ENCODE results near the gene LPIN2. TPM values are rescaled to one million over a fixed set of nuclear protein-coding genes. Genes with fewer than 3 reads are reported as not detected.

Gene LPIN2
- total and polyA plus RNA-seq, 2 of the 13 experiments (the other 11 are each of a cell fraction or from before 2014, with no cell fraction given), result 46.0 to 119 TPM

- TF ChIP-seq HCFC1 (IDR thresholded peaks at IDR 0.05; ENCODE audit: low read depth, low read length) (no peak), THRA (CRISPR knock-in tag; IDR thresholded peaks at IDR 0.05; ENCODE audit: borderline replicate concordance) (peak; percentile 95), FOXC1 (CRISPR knock-in tag; IDR thresholded peaks at IDR 0.05; ENCODE audit: borderline replicate concordance) (no peak), ZFY (CRISPR knock-in tag; IDR thresholded peaks at IDR 0.05) (0 out of 2 replicates have a peak, but pooled peaks have one; percentile 22), NFE2L2 (IDR thresholded peaks at IDR 0.05; ENCODE audit: low read length) (no peak), SMAD3 (CRISPR knock-in tag; IDR thresholded peaks at IDR 0.05) (peak; percentile 76; the same call in 1 of the 2 replicates), FOXK2 (IDR thresholded peaks at IDR 0.05) (peak; percentile 40; the same call in 1 of the 2 replicates), ZGPAT (CRISPR knock-in tag; IDR thresholded peaks at IDR 0.05) (peak; percentile 95), ZNF264 (CRISPR knock-in tag; IDR thresholded peaks at IDR 0.05) (peak; percentile 58; the same call in 1 of the 2 replicates), ZNF3 (CRISPR knock-in tag; IDR thresholded peaks at IDR 0.05) (0 out of 2 replicates have a peak, but pooled peaks have one; percentile 37), ZNF749 (CRISPR knock-in tag; IDR thresholded peaks at IDR 0.05; ENCODE audit: borderline replicate concordance) (no peak), TCF7L2 (IDR thresholded peaks at IDR 0.05; ENCODE audit: low read depth, low read length) (no peak), PITX1 (CRISPR knock-in tag; IDR thresholded peaks at IDR 0.05) (peak; percentile 73; the same call in 1 of the 2 replicates), ARNT (IDR thresholded peaks at IDR 0.05) (no peak), DBP (CRISPR knock-in tag; IDR thresholded peaks at IDR 0.05; ENCODE audit: not compliant biosample characterization) (no peak), EHMT2 (IDR thresholded peaks at IDR 0.05; ENCODE audit: borderline replicate concordance, low read depth, low read length) (no peak; the same call in 1 of the 2 replicates), RFXANK (CRISPR knock-in tag; IDR thresholded peaks at IDR 0.05) (0 out of 2 replicates have a peak, but pooled peaks have one; percentile 42), ZKSCAN1 (IDR thresholded peaks at IDR 0.05; ENCODE audit: low read length) (no peak), REXO4 (CRISPR knock-in tag; IDR thresholded peaks at IDR 0.05; ENCODE audit: borderline replicate concordance) (no peak), FOSL2 (CRISPR knock-in tag; IDR thresholded peaks at IDR 0.05) (peak; percentile 92), KLF11 (CRISPR knock-in tag; IDR thresholded peaks at IDR 0.05) (0 out of 2 replicates have a peak, but pooled peaks have one; percentile 23), ZNF441 (CRISPR knock-in tag; IDR thresholded peaks at IDR 0.05; ENCODE audit: borderline replicate concordance) (no peak), ZNF792 (CRISPR knock-in tag; IDR thresholded peaks at IDR 0.05) (0 out of 2 replicates have a peak, but pooled peaks have one; percentile 53), ZNF484 (CRISPR knock-in tag; IDR thresholded peaks at IDR 0.05; ENCODE audit: borderline replicate concordance, low read depth) (no peak), NR2F2 (IDR thresholded peaks at IDR 0.05; ENCODE audit: borderline replicate concordance, low read depth) (peak; percentile 87)
- TF ChIP-seq, protein P1, sequence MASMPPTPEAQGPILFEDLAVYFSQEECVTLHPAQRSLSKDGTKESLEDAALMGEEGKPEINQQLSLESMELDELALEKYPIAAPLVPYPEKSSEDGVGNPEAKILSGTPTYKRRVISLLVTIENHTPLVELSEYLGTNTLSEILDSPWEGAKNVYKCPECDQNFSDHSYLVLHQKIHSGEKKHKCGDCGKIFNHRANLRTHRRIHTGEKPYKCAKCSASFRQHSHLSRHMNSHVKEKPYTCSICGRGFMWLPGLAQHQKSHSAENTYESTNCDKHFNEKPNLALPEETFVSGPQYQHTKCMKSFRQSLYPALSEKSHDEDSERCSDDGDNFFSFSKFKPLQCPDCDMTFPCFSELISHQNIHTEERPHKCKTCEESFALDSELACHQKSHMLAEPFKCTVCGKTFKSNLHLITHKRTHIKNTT (CRISPR knock-in tag; IDR thresholded peaks at IDR 0.05), result no peak
Measured at GRCh38 chr18:2984703-2985261, 28.2 kb downstream of the LPIN2 start (continued).

All from HepG2 (cell line).